Activated naive CD4-positive, alpha-beta T cell treated with anti-CD3 and anti-CD28 coated beads for 36 hours (primary cell): ENCODE data around the gene SESTD1. TPM values are rescaled to one million over a fixed set of nuclear protein-coding genes. Genes with fewer than 3 reads are reported as not detected.
"Not testable (repeated sequence)": the region's sequence is repeated elsewhere in the genome, so short reads cannot be mapped to it uniquely, and the experiment has no call there.

Experiments
- CTCF ChIA-PET: fragments of 350-600 bp; sonication (Branson Sonifier 250); formaldehyde crosslinking; loops from one replicate; lab custom pipeline; 2021; ENCODE audit warnings: antibody characterized with exemption; lab: Charles Lee
- DNase-seq: peaks from one replicate; pipeline ENCODE4 v3.0.0-alpha.2; 2020
- H3K27ac Mint-ChIP-seq: one replicate; pipeline ENCODE4 v1.8.0; 2021; ENCODE audit warnings: mild to moderate bottlenecking, mixed read lengths
- H3K27me3 Mint-ChIP-seq: one replicate; pipeline ENCODE4 v1.8.0; 2021; ENCODE audit warnings: low read depth, mixed read lengths
- H3K36me3 Mint-ChIP-seq: one replicate; pipeline ENCODE4 v1.8.0; 2021; ENCODE audit warnings: low read depth, mixed read lengths
- H3K4me1 Mint-ChIP-seq: one replicate; pipeline ENCODE4 v1.8.0; 2021; ENCODE audit warnings: low read depth, mixed read lengths
- H3K4me3 Mint-ChIP-seq: one replicate; pipeline ENCODE4 v1.8.0; 2021; ENCODE audit warnings: mild to moderate bottlenecking, moderate library complexity, mixed read lengths
- H3K9me3 Mint-ChIP-seq: one replicate; pipeline ENCODE4 v1.8.0; 2021; ENCODE audit warnings: mixed read lengths
- intact Hi-C: fragments of 100-400 bp; cut with micrococcal nuclease; formaldehyde crosslinking; loops from one replicate; pipeline ENCODE4 v1.15.1; 2023
- total RNA-seq, 2 experiments: library from RNA; stranded (reverse); gene quantifications; one replicate each; pipeline ENCODE4 v1.2.3, GENCODE V29; 2021

Gene SESTD1
- total RNA-seq, 2 experiments from 2014 or later, result 11.3 to 12.4 TPM

DNA sequence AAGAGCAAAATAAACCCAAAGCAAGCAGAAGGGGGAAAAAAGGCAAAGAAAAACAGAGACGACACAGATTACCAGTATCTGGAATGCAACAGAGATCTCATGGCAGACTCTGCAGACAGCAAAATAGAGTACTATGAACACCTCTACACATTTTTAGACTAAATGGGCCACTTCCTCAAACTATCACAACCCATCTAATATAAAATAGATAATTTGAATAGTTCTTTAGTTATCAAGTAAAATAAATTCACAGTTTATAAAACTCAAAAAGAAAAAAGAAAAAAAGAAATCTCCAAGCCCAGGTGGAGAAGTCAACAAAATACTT, 16.6 kb downstream of the SESTD1 start:
- peaks cover 4% of the 10 kb centered on the region for H3K9me3 Mint-ChIP-seq
- H3K4me1 Mint-ChIP-seq, result peaks cover 37% of the 10 kb centered on the region
- no peak for DNase-seq
- no peak overlapping the region for H3K4me3 Mint-ChIP-seq
- H3K27ac Mint-ChIP-seq, result no peak overlapping the region
- CTCF ChIA-PET, result interaction anchor here (0.7 to 1.0 kb wide), 2 partner anchors 9 to 29 kb away, joined by 3 read pairs; no protein-coding TSS in a partner anchor
- H3K27me3 Mint-ChIP-seq, result peaks cover 2% of the 10 kb centered on the region
- no peaks in the 10 kb centered on the region for H3K36me3 Mint-ChIP-seq
- intact Hi-C loops, result no loop called here

DNA sequence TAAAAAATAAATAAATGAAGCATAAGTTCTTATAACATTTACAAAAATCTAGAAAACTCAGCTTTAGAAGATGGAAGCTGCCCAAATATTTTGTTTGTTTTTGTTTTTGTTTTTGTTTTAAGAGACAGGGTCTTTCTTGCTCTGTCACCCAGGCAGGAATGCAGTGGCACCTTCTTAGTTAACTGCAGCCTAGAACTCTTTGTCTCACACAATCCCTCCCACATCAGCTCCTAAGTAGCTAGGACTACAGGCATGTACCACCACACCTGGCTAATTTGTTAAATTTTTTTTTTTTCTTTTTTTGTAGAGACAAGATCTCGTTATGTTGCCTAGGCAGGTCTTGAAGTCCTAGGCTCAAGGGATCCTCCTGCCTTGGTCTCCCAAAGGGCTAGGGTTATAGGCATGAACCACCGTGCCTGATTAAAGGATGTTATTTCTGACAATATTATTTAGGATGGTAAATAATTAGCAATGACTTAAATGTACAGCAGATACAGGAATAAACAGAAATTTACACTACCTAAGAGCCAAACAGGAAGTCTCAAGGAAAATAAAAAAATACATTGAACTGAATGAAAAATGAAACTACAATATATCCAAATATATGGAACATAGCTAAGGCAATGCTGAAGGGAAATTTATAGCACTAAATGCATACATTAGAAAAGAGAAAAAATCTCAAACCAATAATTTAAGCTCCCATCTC, 17.2 kb downstream of the SESTD1 start:
- CTCF ChIA-PET, result interaction anchor here (0.7 to 1.0 kb wide), 2 partner anchors 10 to 29 kb away, joined by 3 read pairs; no protein-coding TSS in a partner anchor
- H3K9me3 Mint-ChIP-seq, result peaks cover 4% of the 10 kb centered on the region
- peaks cover 32% of the 10 kb centered on the region for H3K4me1 Mint-ChIP-seq
- H3K4me3 Mint-ChIP-seq, result no peak overlapping the region
- peaks cover 2% of the 10 kb centered on the region for H3K27me3 Mint-ChIP-seq
- no peak for DNase-seq
- H3K27ac Mint-ChIP-seq, result no peak overlapping the region
- H3K36me3 Mint-ChIP-seq, result no peaks in the 10 kb centered on the region
- intact Hi-C loops, result no loop called here

DNA sequence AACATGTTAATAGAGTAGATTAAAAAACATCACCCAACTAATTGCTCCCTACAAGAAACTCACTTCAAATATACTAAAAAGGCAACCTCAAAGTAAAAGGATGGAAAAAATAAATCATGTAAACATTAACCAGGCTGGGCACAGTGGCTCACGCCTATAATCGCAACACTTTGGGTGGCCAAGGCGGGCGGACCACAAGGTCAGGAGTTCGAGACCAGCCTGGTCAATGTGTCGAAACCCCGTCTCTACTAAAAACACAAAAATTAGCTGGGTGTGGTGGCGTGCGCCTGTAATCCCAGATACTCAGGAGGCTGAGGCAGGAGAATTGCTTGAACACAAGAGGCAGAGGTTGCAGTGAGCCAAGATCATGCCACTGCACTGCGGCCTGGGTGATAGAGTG, 18.8 kb downstream of the SESTD1 start:
- H3K27ac Mint-ChIP-seq, H3K36me3 Mint-ChIP-seq, CTCF ChIA-PET, H3K9me3 Mint-ChIP-seq, H3K27me3 Mint-ChIP-seq, intact Hi-C loops, DNase-seq, H3K4me3 Mint-ChIP-seq: not testable (repeated sequence)
- peaks cover 20% of the 10 kb centered on the region for H3K4me1 Mint-ChIP-seq

DNA sequence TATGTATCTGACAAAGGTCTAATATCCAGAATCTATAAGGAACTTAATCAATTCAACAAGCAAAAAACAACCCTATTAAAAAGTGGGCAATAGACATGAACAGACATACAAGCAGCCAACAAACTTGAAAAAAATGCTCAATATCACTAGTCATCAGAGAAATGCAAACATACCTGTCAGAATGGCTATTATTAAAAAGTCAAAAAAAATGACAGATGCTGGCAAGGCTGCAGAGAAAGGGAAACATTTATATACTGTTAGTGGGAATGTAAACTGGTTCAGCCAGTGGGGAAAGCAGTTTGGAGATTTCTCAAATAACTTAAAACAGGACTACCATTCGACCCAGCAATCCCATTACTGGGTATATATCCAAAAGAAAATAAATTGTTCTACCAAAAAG, 21.6 kb downstream of the SESTD1 start:
- Mint-ChIP-seq H3K36me3 (no peaks in the 10 kb centered on the region), H3K4me3 (no peak overlapping the region), H3K9me3 (peaks cover 2% of the 10 kb centered on the region), H3K4me1 (peaks cover 27% of the 10 kb centered on the region), H3K27me3 (peaks cover 2% of the 10 kb centered on the region), H3K27ac (no peak overlapping the region)
- no peak for DNase-seq
- intact Hi-C loops, result no loop called here
- CTCF ChIA-PET, result no interaction called here

DNA sequence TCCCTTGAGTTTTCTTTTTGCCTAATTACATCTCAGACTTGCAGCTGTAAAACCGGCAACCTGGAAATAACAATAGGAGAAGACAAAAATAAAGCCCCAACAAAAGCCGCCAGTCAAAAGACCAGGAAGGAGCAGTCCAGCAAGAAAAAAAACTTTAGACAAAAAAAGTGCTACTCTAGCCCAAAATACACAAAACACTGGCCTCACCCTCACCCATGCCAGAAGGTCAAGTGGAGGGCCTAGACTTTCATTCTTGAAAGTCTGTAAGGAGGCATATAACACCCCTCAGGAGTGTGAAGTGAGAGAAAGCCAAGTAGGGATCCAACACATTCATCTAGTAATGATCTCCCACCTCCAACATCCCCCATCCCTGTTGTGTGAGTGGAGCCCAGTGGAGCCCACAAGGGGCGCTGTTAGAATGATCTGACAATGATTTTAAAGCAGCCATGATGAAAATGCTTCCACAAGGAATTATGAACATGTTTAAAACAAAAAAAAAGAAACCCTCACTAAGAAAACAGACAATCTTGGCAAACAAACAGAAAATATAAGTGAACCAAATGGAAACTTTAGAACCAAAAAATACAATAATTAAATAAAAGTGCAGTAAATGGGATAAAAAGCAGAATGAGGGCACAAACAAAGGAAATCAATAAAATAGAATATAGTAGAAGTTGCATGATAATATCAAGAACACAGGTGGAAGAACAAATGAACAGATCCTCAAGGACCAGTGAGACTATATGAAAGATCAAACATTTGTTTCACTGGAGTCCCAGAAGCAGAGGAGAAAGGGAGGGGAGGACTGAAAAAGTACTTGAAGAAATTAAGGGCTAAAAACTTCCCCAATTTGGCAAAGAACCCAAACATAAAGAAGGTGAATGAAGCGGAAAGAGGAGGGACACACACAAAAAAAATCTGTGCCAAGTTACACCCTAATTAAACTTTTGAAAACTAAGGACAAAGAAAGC, 23.9 kb downstream of the SESTD1 start:
- CTCF ChIA-PET, result interaction anchor here (1.0 kb wide), 1 partner anchor 17 kb away, joined by 3 read pairs; no protein-coding TSS in a partner anchor
- H3K36me3 Mint-ChIP-seq, result no peaks in the 10 kb centered on the region
- no peak overlapping the region for H3K4me3 Mint-ChIP-seq
- peaks cover 26% of the 10 kb centered on the region for H3K4me1 Mint-ChIP-seq
- peaks cover 2% of the 10 kb centered on the region for H3K27me3 Mint-ChIP-seq
- no peaks in the 10 kb centered on the region for H3K9me3 Mint-ChIP-seq
- intact Hi-C loops, result no loop called here
- DNase-seq, result no peak
- peak overlapping the region; percentile 2 for H3K27ac Mint-ChIP-seq

DNA sequence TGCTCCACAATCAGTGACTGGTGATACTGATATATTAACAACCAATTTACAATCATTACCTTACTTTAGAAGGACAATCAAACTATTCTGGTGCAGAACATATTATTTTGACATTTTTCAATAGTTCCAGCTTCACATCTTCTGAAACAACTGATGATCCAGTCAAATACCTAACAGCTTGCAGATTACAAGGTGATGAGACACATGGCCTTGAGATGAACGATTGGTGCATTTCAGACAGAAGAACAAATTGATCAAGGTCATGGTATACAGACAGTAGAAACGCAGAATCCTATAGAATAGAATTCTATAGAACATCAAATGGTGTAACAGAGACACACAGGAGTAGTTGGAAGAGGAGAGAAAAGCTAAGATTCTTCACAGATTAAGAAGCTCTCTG, 24.8 kb downstream of the SESTD1 start:
- Mint-ChIP-seq H3K27me3 (peaks cover 2% of the 10 kb centered on the region), H3K27ac (peak overlapping the region; percentile 2), H3K4me3 (no peak overlapping the region), H3K36me3 (no peaks in the 10 kb centered on the region), H3K4me1 (peaks cover 27% of the 10 kb centered on the region), H3K9me3 (no peaks in the 10 kb centered on the region)
- CTCF ChIA-PET, result interaction anchor here (0.6 to 1.0 kb wide), 2 partner anchors 18 to 29 kb away, joined by 3 read pairs; no protein-coding TSS in a partner anchor
- intact Hi-C loops, result loop anchor here (1.0 to 5.0 kb wide), 5 partner anchors 10 to 207 kb away; partner anchors contain the start of gene SESTD1
- no peak for DNase-seq

DNA sequence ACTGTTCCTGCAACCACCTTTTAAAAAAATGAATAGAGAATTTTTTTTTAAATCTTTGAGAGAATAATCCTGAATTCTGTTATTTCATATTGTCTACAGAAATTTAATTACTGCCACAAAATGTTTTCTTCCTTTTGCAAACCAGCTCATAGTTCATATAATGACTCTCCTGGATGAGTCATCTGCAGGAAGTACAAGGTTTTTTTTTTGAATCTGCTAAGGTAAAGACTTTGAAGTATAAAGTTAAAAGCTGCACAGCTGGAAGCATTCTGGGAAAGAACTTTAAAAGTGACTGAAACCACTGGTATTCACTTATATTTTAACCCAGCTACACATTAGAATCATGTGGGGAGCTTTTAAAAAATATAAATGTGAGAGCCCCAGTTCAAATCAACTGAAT, 25.4 kb downstream of the SESTD1 start:
- no peaks in the 10 kb centered on the region for H3K9me3 Mint-ChIP-seq
- intact Hi-C loops, result loop anchor here (1.0 to 5.0 kb wide), 5 partner anchors 11 to 206 kb away; partner anchors contain the start of gene SESTD1
- DNase-seq, result no peak
- H3K27ac Mint-ChIP-seq, result no peak overlapping the region
- no peaks in the 10 kb centered on the region for H3K36me3 Mint-ChIP-seq
- CTCF ChIA-PET, result interaction anchor here (0.6 to 1.3 kb wide), 3 partner anchors 20 to 106 kb away, joined by 3 to 6 read pairs (median 3); no protein-coding TSS in a partner anchor
- peaks cover 2% of the 10 kb centered on the region for H3K27me3 Mint-ChIP-seq
- no peak overlapping the region for H3K4me3 Mint-ChIP-seq
- H3K4me1 Mint-ChIP-seq, result peaks cover 27% of the 10 kb centered on the region

DNA sequence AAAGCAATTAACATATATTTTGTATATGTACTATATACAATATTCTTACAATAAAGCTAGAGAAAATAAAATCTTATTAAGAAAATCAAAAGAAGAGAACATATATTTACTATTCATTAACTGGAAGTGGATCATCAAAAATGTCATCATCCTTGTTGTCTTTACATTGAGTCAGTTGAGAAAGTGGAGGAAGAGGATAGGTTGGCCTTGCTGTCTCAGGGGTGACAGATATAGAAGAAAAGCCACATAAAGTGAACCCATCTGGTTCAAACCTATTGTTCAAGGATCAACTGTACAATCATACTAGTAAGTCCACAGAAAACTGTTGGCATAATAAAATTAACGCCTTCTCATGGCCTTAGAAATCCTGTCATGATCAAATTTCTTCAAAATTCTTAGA, 26.6 kb downstream of the SESTD1 start:
- Mint-ChIP-seq H3K4me3 (no peak overlapping the region), H3K27me3 (no peaks in the 10 kb centered on the region), H3K9me3 (no peaks in the 10 kb centered on the region), H3K27ac (no peak overlapping the region), H3K36me3 (no peaks in the 10 kb centered on the region), H3K4me1 (peaks cover 27% of the 10 kb centered on the region)
- DNase-seq, result no peak
- CTCF ChIA-PET, result interaction anchor here (1.3 kb wide), 1 partner anchor 19 kb away, joined by 3 read pairs; no protein-coding TSS in a partner anchor
- intact Hi-C loops, result loop anchor here (2.0 to 5.0 kb wide), 3 partner anchors 104 to 205 kb away; no protein-coding TSS in a partner anchor

DNA sequence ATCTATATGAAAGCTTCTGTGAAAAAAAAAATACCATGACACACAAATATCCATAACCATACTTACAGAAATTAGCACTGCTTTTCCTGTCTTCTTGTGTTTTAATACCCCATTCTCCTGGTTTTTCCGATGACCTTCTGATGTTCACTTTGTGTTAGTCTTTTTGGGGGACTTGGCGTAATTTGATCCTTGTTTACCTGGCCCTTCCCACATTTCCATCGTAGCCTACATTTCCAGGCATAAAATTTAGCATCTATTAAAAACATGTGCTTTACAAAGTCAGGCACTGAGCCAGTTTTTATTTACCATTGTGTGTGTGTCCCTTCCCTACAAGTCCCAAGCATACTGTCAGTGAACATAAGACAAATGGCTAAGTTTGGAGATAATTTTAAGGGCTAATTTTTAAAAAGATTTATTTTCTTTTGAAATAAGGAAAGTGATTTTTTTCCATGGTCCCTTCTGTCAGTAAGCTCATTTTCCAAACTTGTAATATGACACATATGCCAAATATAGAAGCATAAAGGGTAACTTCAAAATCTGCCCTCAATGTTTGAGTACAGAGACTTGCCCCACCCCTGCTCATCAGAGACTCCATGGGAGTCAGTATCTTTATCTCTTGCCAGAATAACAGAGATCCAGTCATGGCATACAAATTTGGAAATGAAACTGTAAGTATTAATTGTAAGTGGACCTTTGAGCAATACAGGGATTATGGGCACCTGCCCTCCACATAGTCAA, 27.3 kb downstream of the SESTD1 start:
- H3K27me3 Mint-ChIP-seq, result no peaks in the 10 kb centered on the region
- intact Hi-C loops, result loop anchor here (5.0 kb wide), 2 partner anchors 105 to 190 kb away; no protein-coding TSS in a partner anchor
- peaks cover 27% of the 10 kb centered on the region for H3K4me1 Mint-ChIP-seq
- H3K27ac Mint-ChIP-seq, result no peak overlapping the region
- no peak overlapping the region for H3K4me3 Mint-ChIP-seq
- H3K36me3 Mint-ChIP-seq, result no peaks in the 10 kb centered on the region
- no peaks in the 10 kb centered on the region for H3K9me3 Mint-ChIP-seq
- no peak for DNase-seq
- CTCF ChIA-PET, result interaction anchor here (0.6 kb wide), 1 partner anchor 51 kb away, joined by 3 read pairs; no protein-coding TSS in a partner anchor

DNA sequence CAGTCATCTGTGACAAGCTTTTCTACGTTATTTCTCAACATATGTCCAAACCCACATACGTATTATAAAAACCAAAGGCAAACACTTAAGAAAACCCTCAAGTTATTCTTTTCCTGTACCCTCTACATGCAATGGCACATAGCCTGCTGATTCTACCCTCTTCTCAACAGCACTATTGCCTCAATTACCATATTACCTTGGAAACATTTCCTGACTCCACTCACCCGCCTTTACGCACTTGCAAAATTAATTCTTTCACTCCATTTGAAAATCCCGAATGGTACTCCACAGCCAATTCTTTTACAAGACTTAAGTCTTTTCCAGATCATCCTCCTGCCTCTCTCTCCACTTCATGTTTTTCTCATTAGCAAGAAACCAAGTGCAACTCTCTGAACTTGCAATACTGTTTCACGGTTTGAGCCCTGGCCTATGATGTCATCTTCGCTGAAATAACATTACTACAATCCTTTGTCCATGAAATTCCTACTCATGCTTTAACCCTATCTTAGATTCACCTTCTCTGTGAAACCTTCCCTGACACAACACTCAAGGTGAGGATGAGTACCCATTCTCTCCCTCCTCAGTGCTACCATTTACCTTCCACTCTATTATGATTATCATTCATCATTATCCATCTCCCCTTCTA, 29.0 kb downstream of the SESTD1 start:
- CTCF ChIA-PET, result no interaction called here
- H3K4me1 Mint-ChIP-seq, result peaks cover 22% of the 10 kb centered on the region
- no peaks in the 10 kb centered on the region for H3K36me3 Mint-ChIP-seq
- no peaks in the 10 kb centered on the region for H3K9me3 Mint-ChIP-seq
- DNase-seq, result no peak
- H3K27me3 Mint-ChIP-seq, result no peaks in the 10 kb centered on the region
- intact Hi-C loops, result loop anchor here (5.0 kb wide), 2 partner anchors 107 to 188 kb away; no protein-coding TSS in a partner anchor
- no peak overlapping the region for H3K27ac Mint-ChIP-seq
- H3K4me3 Mint-ChIP-seq, result no peak overlapping the region

DNA sequence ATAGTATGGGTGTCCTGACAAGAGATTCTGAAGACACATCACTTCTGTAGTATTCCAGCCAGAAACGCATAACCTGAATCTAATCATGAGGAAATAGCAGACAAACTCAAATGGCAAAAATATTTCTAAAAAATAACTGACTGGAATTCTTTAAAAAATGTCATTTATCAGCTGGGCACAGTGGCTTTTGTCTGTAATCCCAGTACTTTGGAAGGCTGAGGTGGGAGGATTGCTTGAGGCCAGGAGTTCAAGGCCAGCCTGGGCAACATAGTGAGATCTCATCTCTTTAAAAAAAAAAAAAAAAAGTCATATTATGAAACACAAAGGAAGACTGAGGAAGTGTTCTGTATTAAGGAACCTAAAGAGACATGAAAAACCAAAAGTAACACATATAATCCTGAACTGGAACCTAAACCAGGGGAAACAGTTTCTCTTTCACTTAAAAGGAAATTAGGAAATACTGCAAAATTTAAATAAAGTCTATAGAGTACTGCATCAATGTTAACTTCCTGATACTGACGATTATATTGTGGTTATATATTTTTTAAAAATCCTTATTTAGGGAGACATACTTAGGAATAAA, 29.9 kb downstream of the SESTD1 start:
- no peaks in the 10 kb centered on the region for H3K36me3 Mint-ChIP-seq
- intact Hi-C loops, result loop anchor here (5.0 kb wide), 2 partner anchors 108 to 187 kb away; no protein-coding TSS in a partner anchor
- DNase-seq, result no peak
- H3K27me3 Mint-ChIP-seq, result no peaks in the 10 kb centered on the region
- CTCF ChIA-PET, result interaction anchor here (0.7 kb wide), 1 partner anchor 61 kb away, joined by 4 read pairs; no protein-coding TSS in a partner anchor
- H3K4me1 Mint-ChIP-seq, result peaks cover 13% of the 10 kb centered on the region
- no peak overlapping the region for H3K4me3 Mint-ChIP-seq
- no peak overlapping the region for H3K27ac Mint-ChIP-seq
- H3K9me3 Mint-ChIP-seq, result no peaks in the 10 kb centered on the region
